OCI-LY7 (cell line): Measurements from ENCODE around the gene TAF4.

Experiments used
- CTCF ChIP-seq: fragments of 200-600 bp; sonication (generic); conservative IDR thresholded peaks from 2 replicates; pipeline ENCODE4 v1.5.1; 2014; ENCODE audit warnings: mild to moderate bottlenecking, antibody characterized with exemption, low read length, moderate library complexity, mixed read lengths
- EZH2phosphoT487 ChIP-seq: fragments of 200-600 bp; sonication (generic); IDR thresholded peaks from 2 replicates; pipeline ENCODE4 v1.6.1; 2018; ENCODE audit warnings: low read depth, borderline replicate concordance, mild to moderate bottlenecking, mixed run types, antibody characterized with exemption, low read length, moderate library complexity, mixed read lengths

DNA sequence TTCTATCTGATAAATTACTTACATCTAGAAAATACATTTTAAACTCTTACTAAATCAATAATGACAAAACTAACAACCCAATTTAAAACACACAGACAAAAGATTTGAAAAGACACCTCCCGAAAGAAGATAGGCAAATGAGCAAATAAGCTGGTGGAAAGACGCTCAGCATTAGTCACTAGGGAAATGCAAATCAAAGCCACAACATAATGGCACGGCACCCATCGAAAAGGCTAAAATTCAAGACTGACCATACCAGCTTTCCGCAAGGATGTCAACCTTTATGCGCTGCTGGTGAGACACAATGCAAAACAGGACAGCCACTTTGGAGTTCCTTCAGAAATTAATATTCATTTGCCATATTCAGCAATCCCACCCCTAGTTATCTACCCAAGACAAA lies 25.9 kb downstream of the TAF4 start:
- TF ChIP-seq CTCF (no peak), EZH2phosphoT487 (no peak)
